ENCODE results near the gene DCXR. TPM values are rescaled to one million over a fixed set of nuclear protein-coding genes. Genes with fewer than 3 reads are reported as not detected.

The DCXR gene
- total and polyA plus RNA-seq, 2 of the 13 experiments (the other 11 are each of a cell fraction or from before 2014, with no cell fraction given) = 287 to 311 TPM

DNA sequence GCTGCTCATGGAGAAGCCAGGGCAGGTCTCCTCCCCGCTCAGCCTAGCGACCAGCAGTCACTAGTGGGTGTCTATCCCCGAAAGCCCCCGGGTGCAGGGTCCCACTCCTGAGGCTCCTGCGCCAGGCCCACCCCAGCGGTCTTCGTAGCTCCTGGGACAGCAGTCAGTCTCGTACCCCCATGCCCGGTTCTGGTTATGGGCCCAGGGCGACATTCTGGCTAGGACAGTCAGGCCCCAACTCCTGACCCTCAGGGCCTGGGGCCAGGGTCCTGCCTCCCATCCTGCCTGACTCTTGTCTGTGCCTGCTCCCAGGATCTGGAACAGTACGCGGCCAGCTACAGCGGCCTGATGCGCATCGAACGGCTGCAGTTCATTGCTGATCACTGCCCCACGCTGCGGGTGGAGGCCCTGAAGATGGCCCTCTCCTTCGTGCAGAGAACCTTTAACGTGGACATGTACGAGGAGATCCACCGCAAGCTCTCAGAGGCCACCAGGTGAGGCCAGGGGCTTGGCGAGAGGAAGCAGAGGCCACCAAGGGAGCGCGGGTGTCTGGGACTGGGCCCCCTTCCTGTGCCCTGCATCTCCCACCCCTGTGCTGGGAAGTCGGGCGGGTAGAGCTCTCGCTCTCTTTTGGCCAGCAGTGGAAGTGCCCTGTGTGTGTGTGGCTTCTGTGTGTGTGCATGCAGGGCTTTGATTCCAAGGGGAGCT, 16.2 kb upstream of the DCXR start (continued):
- TF ChIP-seq, protein P1, sequence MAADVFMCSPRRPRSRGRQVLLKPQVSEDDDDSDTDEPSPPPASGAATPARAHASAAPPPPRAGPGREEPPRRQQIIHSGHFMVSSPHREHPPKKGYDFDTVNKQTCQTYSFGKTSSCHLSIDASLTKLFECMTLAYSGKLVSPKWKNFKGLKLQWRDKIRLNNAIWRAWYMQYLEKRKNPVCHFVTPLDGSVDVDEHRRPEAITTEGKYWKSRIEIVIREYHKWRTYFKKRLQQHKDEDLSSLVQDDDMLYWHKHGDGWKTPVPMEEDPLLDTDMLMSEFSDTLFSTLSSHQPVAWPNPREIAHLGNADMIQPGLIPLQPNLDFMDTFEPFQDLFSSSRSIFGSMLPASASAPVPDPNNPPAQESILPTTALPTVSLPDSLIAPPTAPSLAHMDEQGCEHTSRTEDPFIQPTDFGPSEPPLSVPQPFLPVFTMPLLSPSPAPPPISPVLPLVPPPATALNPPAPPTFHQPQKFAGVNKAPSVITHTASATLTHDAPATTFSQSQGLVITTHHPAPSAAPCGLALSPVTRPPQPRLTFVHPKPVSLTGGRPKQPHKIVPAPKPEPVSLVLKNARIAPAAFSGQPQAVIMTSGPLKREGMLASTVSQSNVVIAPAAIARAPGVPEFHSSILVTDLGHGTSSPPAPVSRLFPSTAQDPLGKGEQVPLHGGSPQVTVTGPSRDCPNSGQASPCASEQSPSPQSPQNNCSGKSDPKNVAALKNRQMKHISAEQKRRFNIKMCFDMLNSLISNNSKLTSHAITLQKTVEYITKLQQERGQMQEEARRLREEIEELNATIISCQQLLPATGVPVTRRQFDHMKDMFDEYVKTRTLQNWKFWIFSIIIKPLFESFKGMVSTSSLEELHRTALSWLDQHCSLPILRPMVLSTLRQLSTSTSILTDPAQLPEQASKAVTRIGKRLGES (CRISPR knock-in tag; IDR thresholded peaks at IDR 0.05; ENCODE audit: borderline replicate concordance) = no peak
- TF ChIP-seq MTF1 (CRISPR knock-in tag; IDR thresholded peaks at IDR 0.05) (no peak), AGO2 (optimal IDR thresholded peaks at IDR 0.05; ENCODE audit: low read depth, low read length) (peak; percentile 42), ARNT2 (CRISPR knock-in tag; IDR thresholded peaks at IDR 0.05; ENCODE audit: low read depth) (no peak), ZNF484 (CRISPR knock-in tag; IDR thresholded peaks at IDR 0.05; ENCODE audit: borderline replicate concordance, low read depth) (no peak), ZNF768 (CRISPR knock-in tag; IDR thresholded peaks at IDR 0.05) (0 out of 2 replicates have a peak, but pooled peaks have one; percentile 12), ZBTB33 (CRISPR knock-in tag; IDR thresholded peaks at IDR 0.05) (peak; percentile 44; the same call in 1 of the 2 replicates), NFE2L1 (CRISPR knock-in tag; IDR thresholded peaks at IDR 0.05; ENCODE audit: borderline replicate concordance) (no peak), SRSF9 (IDR thresholded peaks at IDR 0.05; ENCODE audit: borderline replicate concordance, insufficient read depth, low read depth, low read length, poor library complexity, severe bottlenecking) (no peak), ZNF432 (CRISPR knock-in tag; IDR thresholded peaks at IDR 0.05; ENCODE audit: borderline replicate concordance) (no peak), NRL (CRISPR knock-in tag; IDR thresholded peaks at IDR 0.05; ENCODE audit: borderline replicate concordance) (no peak), RNF219 (CRISPR knock-in tag; IDR thresholded peaks at IDR 0.05) (no peak), SMYD3 (CRISPR knock-in tag; IDR thresholded peaks at IDR 0.05) (no peak), ZBED4 (CRISPR knock-in tag; IDR thresholded peaks at IDR 0.05; ENCODE audit: borderline replicate concordance) (no peak)
- TF ChIP-seq, protein P2, sequence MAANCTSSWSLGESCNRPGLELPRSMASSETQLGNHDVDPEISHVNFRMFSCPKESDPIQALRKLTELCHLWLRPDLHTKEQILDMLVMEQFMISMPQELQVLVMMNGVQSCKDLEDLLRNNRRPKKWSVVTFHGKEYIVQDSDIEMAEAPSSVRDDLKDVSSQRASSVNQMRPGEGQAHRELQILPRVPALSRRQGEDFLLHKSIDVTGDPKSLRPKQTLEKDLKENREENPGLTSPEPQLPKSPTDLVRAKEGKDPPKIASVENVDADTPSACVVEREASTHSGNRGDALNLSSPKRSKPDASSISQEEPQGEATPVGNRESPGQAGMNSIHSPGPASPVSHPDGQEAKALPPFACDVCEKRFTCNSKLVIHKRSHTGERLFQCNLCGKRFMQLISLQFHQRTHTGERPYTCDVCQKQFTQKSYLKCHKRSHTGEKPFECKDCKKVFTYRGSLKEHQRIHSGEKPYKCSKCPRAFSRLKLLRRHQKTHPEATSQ (CRISPR knock-in tag; IDR thresholded peaks at IDR 0.05; ENCODE audit: borderline replicate concordance) = no peak
